Kidney (tissue), 14 donors: ENCODE measurements around the gene ERC2. TPM values are rescaled to one million over a fixed set of nuclear protein-coding genes. Genes with fewer than 3 reads are reported as not detected.

Experiments
- DNase-seq, 5 donors: peaks; one replicate each; pipeline ENCODE4 v3.0.0-alpha.2; 2013 to 2020
- FAIRE-seq: peaks from 2 replicates; lab custom pipeline; 2012; peaks lifted over from hg19 to GRCh38; lab: Jason Lieb, UNC
- H3K27ac ChIP-seq, 2 donors: one replicate each; pipeline ENCODE4 v1.7.0; 2013; ENCODE audit warnings: low read depth in 2 of 2, low read length in 2 of 2, inconsistent platforms in 1 of 2
- H3K27me3 ChIP-seq: one replicate; pipeline ENCODE4 v1.7.1; 2013; ENCODE audit warnings: low read length, inconsistent platforms; ENCODE audit not compliant: control insufficient read depth, insufficient read depth
- H3K36me3 ChIP-seq, 3 donors: one replicate each; pipeline versions ENCODE4 v1.7.0 to v1.7.1; 2013; ENCODE audit warnings: low read length in 3 of 3, control low read depth in 1 of 3, inconsistent platforms in 1 of 3; ENCODE audit not compliant: insufficient read depth in 3 of 3, control insufficient read depth in 2 of 3
- H3K4me1 ChIP-seq, 3 donors: one replicate each; pipeline versions ENCODE4 v1.7.0 to v1.7.1; 2013; ENCODE audit warnings: low read length in 3 of 3, inconsistent platforms in 1 of 3, low read depth in 1 of 3; ENCODE audit not compliant: control insufficient read depth in 2 of 3, insufficient read depth in 2 of 3
- H3K4me3 ChIP-seq, 3 donors: one replicate each; pipeline versions ENCODE4 v1.7.0 to v1.8.1; 2013; ENCODE audit warnings: low read length in 3 of 3, control low read depth in 1 of 3, inconsistent platforms in 1 of 3
- H3K9ac ChIP-seq, 3 donors: one replicate each; pipeline versions ENCODE4 v1.7.0 to v1.7.1; 2013; ENCODE audit warnings: low read length in 3 of 3, control low read depth in 1 of 3, inconsistent platforms in 1 of 3
- H3K9me3 ChIP-seq, 3 donors: one replicate each; pipeline versions ENCODE4 v1.7.0 to v1.7.1; 2013; ENCODE audit warnings: low read length in 3 of 3, control low read depth in 1 of 3, inconsistent platforms in 1 of 3; ENCODE audit not compliant: control insufficient read depth in 2 of 3, insufficient read depth in 1 of 3
- intact Hi-C: fragments of 100-400 bp; cut with DNase I; formaldehyde crosslinking; loops from one replicate; pipeline ENCODE4 v1.11.1; 2022
- polyA plus RNA-seq: library from polyadenylated mRNA; stranded (reverse); fragments of 350-450 nt; fragmentation: Illumina TruSeq; extraction: RNeasy Lipid Tissue Mini Kit (QIAGEN cat#74804); gene quantifications from one replicate; pipeline ENCODE4 v1.2.3, GENCODE V29; 2014; ENCODE audit warnings: low read depth, low replicate concordance; ENCODE audit not compliant: insufficient read depth
- total RNA-seq: library from RNA; stranded (reverse); fragmentation: NEBNext Ultra II Directional; extraction: Animal tissue kit (Norgen Biotek cat#: 25700); gene quantifications from one replicate; pipeline ENCODE4 v1.2.1, GENCODE V29; 2021
- TF ChIP-seq, protein P1 (sequence below): IDR thresholded peaks from 3 replicates; pipeline ENCODE4 v1.5.1; 2012; ENCODE audit warnings: mild to moderate bottlenecking, moderate library complexity, borderline replicate concordance; ENCODE audit not compliant: insufficient read depth; ENCODE audit errors: extremely low read depth
- donor health status: control.
- donor health status: control.
- donor health status: control.
- donor health status: control.
- donor health status: control.
- donor health status: DM: yes; HTN: yes; CAD: no.
- donor health status: Normal renal cell carcinoma (clear cell type).

The ERC2 gene
- total and polyA plus RNA-seq, 2 donors from 2014 or later: 0.92 to 3.8 TPM

DNA sequence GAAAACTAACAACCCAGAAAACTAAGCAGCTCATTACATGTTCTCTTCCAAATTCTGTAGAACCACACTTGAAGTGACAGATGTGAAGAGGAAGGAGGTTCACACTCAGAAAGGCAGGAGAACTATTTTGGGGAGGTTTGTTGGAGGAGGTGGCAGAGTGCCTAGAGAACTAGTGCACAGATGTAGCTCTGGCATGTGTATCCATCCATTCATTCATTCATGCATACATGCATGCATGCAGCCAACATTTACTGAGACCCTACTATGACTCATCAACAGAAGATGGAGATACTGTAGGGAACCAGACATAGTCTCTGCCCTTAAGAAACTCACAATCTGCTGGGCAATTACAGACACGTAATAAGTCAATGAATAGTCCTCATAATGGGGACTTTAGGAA is 116.7 kb downstream of the ERC2 start:
- intact Hi-C loops: no loop called here
- Histone ChIP-seq H3K36me3 (no peaks in the 10 kb centered on the region), H3K27me3 (no peaks in the 10 kb centered on the region), H3K9ac (no peak overlapping the region), H3K9me3 (no peaks in the 10 kb centered on the region), H3K27ac (no peak overlapping the region), H3K4me1 (no peaks in the 10 kb centered on the region), H3K4me3 (no peak overlapping the region)
- FAIRE-seq: no peak
- TF ChIP-seq, protein P1, sequence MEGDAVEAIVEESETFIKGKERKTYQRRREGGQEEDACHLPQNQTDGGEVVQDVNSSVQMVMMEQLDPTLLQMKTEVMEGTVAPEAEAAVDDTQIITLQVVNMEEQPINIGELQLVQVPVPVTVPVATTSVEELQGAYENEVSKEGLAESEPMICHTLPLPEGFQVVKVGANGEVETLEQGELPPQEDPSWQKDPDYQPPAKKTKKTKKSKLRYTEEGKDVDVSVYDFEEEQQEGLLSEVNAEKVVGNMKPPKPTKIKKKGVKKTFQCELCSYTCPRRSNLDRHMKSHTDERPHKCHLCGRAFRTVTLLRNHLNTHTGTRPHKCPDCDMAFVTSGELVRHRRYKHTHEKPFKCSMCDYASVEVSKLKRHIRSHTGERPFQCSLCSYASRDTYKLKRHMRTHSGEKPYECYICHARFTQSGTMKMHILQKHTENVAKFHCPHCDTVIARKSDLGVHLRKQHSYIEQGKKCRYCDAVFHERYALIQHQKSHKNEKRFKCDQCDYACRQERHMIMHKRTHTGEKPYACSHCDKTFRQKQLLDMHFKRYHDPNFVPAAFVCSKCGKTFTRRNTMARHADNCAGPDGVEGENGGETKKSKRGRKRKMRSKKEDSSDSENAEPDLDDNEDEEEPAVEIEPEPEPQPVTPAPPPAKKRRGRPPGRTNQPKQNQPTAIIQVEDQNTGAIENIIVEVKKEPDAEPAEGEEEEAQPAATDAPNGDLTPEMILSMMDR: no peak
- DNase-seq: no peak

DNA sequence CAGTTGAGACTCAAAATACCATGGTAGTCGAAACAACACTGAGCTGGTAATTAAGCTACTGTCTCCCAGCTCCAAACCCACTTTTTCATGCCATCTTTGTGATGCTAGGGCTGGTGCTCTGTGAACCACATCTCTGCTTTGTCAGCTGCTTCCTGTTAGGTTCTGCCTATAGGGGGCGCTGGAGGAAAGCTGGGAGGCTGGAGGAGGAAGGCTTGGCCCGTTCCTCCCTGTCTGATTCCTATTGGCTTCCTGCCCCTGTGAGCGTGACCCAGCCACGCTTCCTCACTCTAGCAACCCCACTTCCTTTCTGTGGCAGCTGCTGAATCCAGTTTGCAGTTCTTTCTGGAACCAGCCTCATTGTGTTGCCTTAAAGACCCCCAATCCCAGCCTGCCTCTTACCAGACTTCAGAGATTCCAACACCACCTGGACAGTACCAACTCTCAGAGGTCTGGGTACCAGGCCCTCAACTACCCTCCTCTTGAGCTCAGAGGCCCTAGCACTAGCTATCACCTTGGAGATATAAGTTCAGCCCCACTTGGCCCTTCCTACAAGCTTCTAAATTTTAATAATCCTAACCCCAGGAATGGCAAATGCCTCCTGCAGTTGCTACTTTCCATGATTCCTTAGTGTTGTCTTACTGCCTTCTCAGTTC is 120.9 kb downstream of the ERC2 start:
- no peak overlapping the region for H3K9ac ChIP-seq
- FAIRE-seq: no peak
- intact Hi-C loops: no loop called here

GRCh38 chr3:56342475-56342874 is 125.8 kb downstream of the ERC2 start:
- Histone ChIP-seq H3K9ac (no peak overlapping the region), H3K9me3 (no peaks in the 10 kb centered on the region), H3K27ac (no peak overlapping the region), H3K4me1 (no peaks in the 10 kb centered on the region), H3K36me3 (no peaks in the 10 kb centered on the region), H3K27me3 (no peaks in the 10 kb centered on the region), H3K4me3 (no peak overlapping the region)
- TF ChIP-seq, protein P1: no peak
- no peak for FAIRE-seq
- intact Hi-C loops: no loop called here
- DNase-seq: no peak

More for the DNA sequence above, 120.9 kb downstream of the ERC2 start:
- no peaks in the 10 kb centered on the region for H3K36me3 ChIP-seq
- no peak overlapping the region for H3K27ac ChIP-seq
- no peaks in the 10 kb centered on the region for H3K9me3 ChIP-seq
- H3K4me3 ChIP-seq: no peak overlapping the region
- TF ChIP-seq, protein P1: peak; percentile 4
- peak in 3 of 5 donors; percentile 11 to 35 (median 32) for DNase-seq
- H3K27me3 ChIP-seq: no peaks in the 10 kb centered on the region
- H3K4me1 ChIP-seq: no peaks in the 10 kb centered on the region
